ENCODE results near the gene PROX1.

DNA sequence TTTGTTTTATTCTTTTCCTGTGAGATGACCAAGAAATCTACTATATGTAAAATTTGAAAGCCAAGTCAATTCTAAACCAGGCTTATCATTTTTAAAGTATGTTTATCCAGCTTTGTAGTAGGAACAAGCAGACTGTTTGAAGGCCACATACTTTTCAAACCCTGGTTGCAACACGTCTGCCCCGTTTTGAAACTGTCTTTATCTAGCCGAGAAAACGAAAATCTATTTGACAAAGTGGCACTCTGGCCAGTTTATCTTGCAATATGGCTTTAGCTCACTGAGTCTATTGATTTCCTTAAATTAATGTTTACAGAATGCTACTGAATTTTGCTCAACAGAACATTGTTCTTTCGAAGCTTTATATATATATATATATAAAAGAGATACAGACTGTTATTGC, 39.7 kb downstream of the PROX1 start:
- TF ChIP-seq, protein P1, sequence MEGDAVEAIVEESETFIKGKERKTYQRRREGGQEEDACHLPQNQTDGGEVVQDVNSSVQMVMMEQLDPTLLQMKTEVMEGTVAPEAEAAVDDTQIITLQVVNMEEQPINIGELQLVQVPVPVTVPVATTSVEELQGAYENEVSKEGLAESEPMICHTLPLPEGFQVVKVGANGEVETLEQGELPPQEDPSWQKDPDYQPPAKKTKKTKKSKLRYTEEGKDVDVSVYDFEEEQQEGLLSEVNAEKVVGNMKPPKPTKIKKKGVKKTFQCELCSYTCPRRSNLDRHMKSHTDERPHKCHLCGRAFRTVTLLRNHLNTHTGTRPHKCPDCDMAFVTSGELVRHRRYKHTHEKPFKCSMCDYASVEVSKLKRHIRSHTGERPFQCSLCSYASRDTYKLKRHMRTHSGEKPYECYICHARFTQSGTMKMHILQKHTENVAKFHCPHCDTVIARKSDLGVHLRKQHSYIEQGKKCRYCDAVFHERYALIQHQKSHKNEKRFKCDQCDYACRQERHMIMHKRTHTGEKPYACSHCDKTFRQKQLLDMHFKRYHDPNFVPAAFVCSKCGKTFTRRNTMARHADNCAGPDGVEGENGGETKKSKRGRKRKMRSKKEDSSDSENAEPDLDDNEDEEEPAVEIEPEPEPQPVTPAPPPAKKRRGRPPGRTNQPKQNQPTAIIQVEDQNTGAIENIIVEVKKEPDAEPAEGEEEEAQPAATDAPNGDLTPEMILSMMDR (IDR thresholded peaks at IDR 0.05; ENCODE audit: poor library complexity): no peak
- no peak for TF ChIP-seq EZH2 (IDR thresholded peaks at IDR 0.05; ENCODE audit: borderline replicate concordance)
- no peak for TF ChIP-seq EZH2phosphoT487 (IDR thresholded peaks at IDR 0.05; ENCODE audit: low read depth, severe bottlenecking, unreplicated experiment)
